Left forelimb (tissue), 1 donor: Measurements from ENCODE around the gene CARS1.

ENCODE experiments used
- DNase-seq: peaks from one replicate; pipeline ENCODE4 v3.0.0-alpha.2; 2018; ENCODE audit warnings: low spot score

The CARS1 gene

DNA sequence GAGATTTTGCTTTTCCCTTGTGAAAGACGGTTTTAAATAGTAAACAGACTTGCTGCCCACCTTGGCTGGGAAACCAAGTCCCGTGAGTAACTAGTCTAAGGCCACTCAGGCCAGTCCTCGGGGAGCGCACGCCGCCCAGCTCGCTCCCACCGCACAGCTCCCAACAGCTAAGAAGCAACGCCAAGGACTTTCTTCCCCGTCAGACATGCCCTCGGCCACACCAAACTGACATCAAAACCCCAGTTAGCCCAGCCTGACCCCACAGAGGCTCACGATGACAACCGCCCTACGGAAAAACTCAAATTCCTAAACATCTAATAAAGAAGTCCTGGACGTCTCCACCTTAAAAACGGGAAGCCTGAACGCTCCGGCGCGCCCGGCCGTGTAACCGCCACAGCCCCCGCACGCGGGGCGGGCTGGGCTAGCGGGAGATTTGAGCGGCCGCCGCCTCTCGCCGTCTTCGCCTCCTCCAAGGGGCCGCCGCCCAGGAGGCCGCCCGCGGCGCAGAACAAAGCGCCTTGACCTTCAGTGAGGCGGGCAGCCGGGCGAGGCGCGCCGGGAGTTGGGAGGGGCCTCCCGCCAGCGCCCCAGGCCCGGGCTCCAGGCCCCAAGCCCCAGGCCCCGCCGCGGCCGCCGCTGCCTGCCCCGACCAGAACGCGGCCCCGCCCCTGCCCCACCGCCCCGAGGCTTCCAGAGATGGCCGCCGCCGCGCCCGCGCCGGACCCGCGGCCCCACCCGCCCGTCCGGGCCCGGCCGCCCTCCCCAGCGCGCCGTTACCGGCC is 65.6 kb downstream of the CARS1 start:
- no peak for DNase-seq

GRCh38 chr11:2990617-2991451 is 66.4 kb downstream of the CARS1 start:
- DNase-seq = no peak

DNA sequence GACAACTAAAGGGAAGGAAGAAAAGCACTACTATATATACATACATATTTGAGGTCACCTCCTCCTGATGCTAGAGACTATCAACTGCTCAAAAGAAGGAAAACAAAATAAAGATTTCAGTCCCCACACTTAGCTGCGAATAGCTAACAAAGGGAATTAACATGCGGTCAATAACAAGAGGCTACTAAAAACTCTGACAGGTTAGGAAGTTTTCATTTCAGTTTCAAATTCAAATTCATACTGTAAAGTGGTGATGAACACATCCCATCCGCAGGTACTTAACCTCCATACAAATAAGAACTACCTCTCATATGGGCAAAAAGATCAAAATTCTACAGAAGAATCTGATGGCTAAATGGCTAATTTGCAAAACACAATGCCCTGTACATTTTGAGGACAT is 67.7 kb downstream of the CARS1 start:
- DNase-seq = no peak

DNA sequence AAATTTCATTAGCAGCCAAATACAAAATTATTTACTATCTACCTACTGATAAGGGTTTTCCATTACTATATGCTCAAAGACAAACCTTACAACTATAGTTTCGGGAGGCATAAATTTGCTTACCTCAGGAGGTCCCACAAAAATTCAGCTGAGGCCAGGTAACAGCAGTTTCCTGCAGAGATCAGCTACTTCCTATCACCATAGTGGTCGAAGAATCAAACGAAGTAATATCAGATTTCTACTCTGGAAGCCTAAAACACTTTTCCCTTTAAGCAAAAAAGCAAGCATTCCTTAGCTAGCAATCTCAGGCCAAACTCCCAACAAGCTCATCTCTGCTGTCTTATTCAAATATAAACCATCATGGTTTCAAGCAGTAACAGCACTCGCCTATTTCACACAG is 68.2 kb downstream of the CARS1 start:
- DNase-seq = no peak

- DNase-seq = peak; percentile 34
Observed at GRCh38 chr11:2987881-2988861, 69.1 kb downstream of the CARS1 start.

DNA sequence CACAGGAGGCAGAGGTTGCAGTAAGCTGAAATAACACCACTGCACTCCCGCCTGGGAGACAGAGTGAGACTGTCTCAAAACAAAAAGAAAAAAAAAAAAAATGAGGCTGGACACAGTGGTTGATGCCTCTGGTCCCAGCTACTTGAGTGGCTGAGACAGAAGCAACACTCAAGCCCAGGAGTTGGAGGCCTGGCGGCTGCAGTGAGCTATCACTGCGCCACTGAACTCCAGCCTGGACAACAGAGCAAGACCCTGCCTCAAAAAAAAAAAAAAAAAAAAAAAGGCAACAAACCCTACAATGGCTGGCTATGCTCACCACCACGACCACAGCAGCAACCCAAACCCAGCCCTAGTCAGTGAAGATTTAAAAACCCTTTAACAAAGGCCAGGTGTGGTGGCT is 73.3 kb downstream of the CARS1 start:
- peak; percentile 18 for DNase-seq

- no peak for DNase-seq
Observed at GRCh38 chr11:2982214-2982613, 75.0 kb downstream of the CARS1 start.

- DNase-seq = no peak
Observed at GRCh38 chr11:2981130-2981529, 76.1 kb downstream of the CARS1 start.

- DNase-seq = no peak
Observed at GRCh38 chr11:2980168-2980840, 76.9 kb downstream of the CARS1 start.

- no peak for DNase-seq
Observed at GRCh38 chr11:2977113-2977512, 80.1 kb downstream of the CARS1 start.

DNA sequence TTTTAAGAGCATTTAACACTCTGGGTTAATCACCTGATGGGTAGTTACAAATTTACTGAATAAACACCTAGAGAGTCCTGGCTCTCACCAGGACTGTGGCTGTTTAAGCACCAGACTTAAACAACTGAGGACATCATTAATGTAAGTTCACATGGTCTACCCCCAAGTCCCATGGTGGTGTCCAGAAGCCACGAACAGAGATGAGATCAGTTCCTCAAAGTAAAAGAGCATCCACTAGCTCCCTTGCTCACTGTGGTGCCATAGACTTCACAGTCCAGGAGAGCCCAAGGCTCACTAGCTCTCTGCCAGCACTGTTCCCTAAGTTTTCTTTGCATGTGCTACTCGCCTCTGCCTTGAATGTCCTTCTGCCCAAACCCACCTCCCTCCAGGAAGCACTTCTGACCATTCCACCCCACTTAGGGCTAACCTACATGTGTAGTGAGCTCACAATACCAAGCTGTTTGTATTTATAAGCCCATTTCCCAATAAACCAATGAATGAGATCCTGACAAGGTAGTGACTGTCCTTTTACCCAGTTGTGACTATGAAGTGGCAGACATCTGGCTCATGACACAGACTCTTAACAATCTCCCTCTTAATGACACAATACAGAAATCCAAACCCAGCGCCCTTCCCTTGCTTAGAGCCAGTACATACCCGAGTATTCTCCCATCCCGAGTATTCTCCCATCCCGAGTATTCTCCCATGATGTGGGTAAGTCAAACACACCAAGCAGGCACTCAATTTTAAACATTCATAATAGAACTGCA is 80.7 kb downstream of the CARS1 start:
- no peak for DNase-seq

- no peak for DNase-seq
Observed at GRCh38 chr11:2975594-2975993, 81.6 kb downstream of the CARS1 start.

DNA sequence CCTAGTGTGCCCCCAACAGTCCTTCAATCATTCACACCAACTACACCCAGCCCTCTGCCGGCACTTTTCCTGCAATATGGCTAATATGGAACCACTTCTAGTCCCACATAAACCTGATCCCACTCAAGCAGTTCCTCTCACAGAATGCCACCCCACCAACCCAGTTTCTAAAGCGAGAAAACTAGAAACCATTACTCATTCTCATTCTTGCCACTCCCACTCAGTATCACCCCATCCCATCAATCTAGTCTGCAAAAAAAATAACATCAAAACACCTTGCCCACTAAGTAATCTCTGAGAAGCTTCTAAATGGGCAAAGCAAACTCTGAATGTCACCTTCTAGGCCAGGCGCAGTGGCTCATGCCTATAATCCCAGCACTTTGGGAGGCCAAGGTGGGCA is 83.0 kb downstream of the CARS1 start:
- no peak for DNase-seq

DNA sequence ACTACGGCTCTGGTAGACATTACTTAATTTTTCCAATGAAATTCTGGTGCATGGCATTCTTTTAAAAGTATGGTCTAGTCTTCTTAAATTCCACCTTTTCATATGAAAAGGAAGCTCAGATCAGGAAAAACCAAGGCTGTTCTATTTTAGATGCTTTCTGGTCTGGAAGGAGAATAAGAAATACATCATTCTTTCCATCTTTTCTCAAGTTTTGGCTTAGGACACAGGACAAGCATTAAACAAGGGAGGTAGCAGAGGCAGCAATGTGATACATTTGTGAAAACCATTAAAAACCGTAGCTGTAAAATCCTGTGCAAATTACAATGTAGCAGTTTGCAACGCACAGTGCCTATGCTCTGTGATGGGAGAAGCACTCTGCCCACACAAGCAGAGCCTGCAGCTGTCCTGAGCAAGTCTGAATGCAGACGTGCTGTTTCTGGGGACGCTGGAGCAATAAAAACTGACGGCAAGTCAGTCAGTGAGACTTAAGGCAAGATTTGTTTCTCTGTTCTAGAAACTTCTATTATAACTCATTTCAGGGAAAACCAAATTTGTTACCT is 88.8 kb downstream of the CARS1 start:
- no peak for DNase-seq

DNA sequence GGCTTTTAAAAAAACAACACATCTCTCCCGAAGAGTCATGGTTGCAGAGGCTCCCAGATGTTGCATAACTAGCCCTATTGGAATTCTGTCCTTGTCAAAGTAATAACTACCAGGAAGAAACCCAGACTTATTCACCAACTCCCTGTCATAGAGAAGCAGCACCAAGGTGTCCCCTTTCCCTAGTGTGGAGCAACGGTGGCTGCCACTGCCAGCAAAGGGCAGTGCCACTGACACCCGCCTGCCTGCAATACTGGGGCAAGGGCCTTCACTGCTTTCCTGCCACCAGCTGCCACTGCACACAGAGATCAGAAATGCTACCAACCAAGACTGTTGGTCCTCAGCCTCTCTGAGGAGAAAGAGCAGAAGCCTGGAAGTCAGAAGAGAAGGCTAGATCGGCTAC is 92.4 kb downstream of the CARS1 start:
- no peak for DNase-seq

- DNase-seq = no peak
Observed at GRCh38 chr11:2963761-2964160, 93.5 kb downstream of the CARS1 start.

DNA sequence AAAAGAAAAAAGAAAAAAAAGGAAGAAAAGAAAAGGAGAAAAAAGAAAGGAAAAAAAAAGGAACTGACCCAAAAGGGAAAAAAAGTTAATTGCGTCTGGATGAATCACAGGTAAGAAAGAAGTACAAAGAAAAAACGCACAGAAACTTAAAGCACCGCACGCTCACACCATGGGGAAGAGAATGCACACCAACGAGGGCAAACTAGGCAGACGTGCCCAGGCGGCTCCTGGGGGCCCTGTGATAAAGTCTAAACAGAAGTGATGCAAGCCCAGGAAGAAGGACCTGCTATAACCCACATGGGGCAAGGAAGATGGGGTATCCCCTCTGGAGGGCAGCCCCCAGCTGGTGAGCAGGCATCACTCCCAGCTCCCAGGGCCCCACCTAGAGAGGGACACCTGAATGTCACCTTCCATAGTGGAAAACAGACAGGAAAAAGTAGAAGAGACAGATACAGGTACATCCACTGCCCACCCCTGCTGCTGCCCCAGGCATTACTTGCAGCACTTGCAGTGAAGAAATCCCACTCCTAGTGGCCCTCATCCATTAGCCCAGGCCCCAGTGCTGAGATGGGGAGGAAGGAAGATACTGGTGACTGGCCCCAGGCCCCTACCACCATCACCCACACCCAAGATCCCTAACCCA is 94.0 kb downstream of the CARS1 start:
- no peak for DNase-seq

DNA sequence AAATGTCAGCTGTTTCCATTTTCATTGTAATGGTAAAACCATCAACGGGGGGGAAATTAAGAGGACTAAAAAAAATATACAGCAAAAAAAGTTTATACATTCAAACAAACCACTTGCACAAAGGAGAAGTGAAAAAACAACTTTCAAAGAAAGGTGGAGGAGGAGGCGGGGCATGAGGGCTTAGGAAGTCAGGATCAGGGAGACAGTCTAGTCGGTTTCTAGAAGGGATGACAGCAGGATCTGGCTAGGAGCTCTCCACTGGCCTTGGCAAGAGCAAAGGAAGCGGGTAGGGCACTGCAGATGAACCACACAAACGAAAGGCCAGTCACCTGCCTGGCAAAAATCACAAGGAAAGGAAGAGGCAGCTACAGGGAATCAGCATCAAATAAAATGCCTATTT is 96.1 kb downstream of the CARS1 start:
- DNase-seq = no peak

- no peak for DNase-seq
Observed at GRCh38 chr11:2960139-2960538, 97.1 kb downstream of the CARS1 start.

- DNase-seq = no peak
Observed at GRCh38 chr11:2958251-2958650, 99.0 kb downstream of the CARS1 start.
